HG03039 (cell line): Measurements from ENCODE around the gene SPEF2.

ENCODE experiments used
- ATAC-seq: cut with Tn5 transposase; IDR thresholded peaks from one replicate; pipeline ENCODE4 v1.9.1; 2021; ENCODE audit warnings: mild to moderate bottlenecking, moderate library complexity; ENCODE audit not compliant: unreplicated experiment

The SPEF2 gene

DNA sequence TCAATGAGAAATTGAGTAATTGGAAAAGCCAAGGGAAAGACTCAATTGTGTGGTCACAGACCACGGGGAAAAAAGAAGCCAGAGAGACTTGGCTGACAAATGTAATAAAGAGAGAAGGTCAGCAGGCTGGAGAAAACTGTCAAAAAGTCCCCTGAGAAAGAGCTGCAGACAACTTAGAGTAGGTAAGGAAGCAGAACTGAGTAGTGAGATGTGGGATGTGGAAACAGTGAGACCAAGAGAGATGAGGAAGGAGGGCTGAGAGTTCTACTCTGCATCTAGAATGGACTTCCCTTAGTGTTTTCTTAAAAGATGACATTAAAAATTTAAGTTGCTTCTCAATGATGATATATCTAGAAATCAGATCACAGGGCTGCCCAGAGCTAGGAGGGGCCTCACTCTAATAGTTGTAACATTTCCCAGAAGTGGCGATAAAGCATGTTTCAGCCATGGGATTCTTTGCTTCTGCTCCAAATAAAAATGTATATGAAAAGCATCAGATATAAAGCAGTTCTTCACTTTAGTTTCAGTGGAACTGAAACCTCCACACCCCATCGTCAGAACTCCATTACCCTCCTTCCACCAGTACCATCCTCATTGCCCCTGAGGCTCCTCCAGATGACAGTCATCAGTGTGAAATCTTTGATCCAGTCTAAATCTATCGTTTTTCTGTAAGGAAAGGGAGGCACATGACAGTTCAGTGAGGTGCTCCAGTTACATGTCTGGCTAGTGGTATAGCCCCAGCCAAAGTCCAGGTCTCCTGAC, 80.6 kb downstream of the SPEF2 start:
- ATAC-seq: no peak

DNA sequence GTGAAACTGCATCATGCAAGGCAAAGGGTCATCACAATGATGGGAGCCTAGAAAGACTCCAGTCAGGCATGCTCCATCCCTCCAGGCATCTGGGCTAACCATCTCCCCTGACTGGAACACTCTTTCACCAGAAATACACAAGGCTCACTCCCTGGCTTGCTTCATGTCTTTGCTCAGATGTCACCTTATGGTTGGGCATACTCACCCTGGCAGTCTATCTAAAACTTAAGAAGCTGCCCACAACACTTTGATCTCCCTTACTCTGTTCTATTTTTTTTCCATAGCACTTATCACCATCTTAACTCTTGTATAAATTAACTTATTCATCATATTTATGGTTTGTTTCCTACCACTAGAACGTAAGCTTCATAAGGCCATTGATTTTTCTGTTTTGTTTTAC, 90.0 kb downstream of the SPEF2 start:
- ATAC-seq: no peak

DNA sequence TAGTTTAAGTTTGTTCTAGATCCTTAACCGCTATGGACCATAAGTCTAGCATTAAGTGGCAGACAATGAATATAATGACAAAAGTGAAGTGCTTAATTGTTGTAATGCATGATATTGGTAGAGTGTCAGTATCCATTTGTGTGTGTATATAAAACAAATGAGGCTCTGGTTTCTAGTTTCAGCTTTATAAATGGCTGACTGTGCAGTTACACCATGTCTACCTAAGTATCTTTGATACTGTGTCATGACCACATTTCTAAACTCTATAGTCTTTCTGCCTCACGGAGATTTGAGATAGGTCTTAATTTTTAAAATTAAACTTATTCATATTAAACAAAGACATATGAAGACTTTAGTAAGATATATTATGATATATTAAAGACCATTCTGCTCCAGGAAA, 92.0 kb downstream of the SPEF2 start:
- no peak for ATAC-seq

DNA sequence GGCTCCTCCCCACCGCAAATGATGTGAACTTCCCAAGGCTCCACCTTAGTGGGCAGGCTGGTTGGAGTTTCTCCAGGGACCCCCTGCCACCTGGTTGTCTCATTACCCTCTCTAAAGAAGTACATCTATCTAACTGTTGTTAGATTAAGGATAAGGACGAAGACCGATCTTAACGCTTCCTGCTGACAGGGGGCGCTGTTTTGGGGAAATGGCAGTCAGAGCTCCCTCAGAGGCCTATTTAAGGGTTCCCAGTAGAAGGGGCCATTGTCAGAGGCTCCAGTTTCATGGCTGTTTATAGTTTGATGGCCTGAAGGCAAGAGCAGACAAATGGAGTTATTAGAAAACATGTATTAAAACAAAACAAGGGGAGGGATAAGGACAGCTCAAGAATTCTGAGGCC, 100.1 kb downstream of the SPEF2 start:
- no peak for ATAC-seq

DNA sequence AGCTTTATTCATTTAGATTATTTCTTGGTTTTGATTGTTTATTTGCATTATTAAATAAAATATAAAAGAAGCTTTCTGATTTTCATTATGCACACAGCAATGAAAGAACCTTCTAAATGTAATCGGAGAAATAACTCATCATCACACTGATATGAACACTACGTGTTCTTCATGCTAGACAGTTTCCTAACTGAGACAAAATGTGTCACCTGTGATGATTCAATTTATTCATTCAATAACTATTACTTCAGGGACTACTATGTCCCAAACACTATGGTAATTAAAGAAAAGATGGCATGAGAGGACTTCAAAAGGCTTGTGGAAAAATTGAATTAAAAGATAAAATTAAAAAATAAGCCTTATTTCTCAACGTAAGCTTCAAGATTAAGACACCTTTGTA, 118.1 kb downstream of the SPEF2 start:
- ATAC-seq: no peak

DNA sequence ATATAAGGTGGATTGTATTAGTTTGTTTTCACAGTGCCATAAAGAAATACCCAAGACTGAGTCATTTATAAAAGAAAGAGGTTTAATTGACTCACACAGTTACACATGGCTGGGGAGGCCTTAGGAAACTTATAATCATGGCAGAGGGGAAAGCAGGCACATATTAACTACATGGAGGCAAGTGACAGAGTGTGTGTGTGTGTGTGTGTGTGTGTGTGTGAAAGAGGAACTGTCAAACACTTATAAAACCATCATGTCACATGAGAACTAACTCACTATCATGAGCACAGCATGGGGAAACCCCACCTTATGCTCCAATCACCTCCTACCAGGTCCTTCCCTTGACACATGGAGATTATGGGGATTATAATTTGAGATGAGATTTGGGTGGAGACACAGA, 118.6 kb downstream of the SPEF2 start:
- ATAC-seq: no peak

DNA sequence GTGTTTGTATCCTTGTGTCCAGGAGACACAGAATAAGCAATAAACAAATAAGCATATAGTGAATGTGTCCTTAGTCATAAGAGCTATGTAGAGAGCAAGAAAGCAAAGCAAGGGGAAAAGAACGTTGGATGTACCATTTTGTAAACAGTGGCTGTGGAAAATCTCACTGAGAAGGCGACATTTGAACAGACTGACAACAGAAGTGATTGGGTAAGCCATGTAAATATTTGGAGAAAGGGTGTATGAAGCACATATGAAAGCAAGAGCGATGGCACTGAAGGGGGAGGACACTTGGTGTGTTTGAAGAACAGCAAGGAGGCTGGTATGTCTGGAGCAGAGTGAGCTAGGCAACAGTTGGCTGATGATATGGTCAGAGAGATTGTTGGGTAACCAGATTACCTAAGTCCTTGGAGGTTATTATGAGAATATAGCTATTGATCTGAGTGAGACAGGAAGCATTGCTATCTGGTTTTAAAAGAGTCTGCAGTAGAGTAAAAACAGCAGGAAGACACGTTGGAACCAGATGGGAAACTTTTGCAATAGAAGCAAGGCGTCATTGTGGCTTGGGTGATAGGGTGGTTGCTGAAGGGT, 123.6 kb downstream of the SPEF2 start:
- no peak for ATAC-seq

DNA sequence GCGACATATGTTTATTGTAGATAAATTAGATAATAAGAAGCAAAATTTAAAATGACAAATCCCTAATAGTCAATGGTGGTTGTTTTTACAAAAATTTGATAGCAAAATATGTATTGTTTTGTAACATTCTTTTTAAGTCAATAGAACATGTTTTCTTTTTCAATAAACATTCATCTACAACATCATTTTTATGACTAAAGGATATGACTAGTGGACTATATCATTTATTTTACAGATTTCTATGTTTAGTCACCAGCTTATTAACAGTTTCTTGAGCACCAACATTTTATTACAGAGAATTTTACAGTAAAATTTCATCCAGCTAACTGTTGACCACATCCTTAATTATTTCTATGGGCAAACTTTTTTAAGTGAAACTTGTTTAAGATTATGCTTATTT, 124.3 kb downstream of the SPEF2 start:
- ATAC-seq: no peak

DNA sequence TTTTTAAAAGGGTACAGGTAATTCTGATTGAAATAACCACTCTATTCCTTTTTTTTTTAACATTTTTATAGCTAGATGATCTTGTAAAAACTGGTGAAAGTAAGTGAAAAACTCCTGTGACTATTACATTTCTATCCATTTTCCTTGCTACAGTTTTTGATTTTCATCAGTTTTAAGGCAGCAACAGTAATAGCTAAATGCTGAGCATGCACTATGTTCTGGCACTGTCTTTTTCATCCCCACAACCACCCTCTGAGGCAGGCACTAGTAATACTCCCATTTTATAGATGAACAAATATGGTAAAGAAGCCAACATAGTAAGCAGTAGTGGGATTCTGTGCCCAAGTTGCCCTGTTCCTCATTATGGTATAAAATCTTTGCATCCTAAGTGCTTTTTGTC, 126.0 kb downstream of the SPEF2 start:
- no peak for ATAC-seq

DNA sequence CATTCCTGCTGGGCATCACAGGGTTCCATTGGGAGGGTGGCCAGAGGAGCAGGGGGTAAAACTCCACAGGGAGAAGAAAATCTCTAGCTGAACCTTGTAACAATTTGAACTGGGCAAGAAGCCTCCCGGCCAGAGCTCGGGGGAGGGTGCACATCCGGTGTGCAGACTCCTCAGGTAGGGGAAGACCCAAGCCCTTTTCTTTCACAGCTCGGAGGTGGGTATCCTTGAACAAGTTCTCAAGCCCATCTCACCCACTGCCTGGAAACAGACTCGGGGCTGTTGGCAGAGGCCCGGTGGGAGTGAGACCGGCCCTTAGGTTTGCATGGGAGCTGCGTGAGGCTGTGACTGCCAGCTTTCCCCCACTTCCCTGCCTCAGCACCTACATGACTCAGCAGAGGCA, 127.5 kb downstream of the SPEF2 start:
- no peak for ATAC-seq

DNA sequence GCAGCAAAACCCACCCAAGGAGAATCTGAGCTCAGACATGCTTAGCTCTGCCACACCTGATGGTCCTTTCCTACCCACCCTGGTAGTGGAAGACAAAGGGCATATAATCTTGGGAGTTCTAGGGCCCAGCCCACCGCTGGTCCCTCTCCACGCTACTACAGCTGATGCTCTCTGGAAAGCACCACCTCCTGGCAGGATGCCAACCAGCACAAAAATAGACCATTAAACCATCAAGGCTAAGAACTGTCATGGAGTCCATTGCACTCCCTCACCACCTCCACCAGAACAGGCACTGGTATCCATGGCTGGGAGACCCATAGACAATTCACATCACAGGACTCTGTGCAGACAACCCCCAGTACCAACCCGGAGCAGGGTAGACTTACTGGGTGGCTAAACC, 128.0 kb downstream of the SPEF2 start:
- no peak for ATAC-seq

DNA sequence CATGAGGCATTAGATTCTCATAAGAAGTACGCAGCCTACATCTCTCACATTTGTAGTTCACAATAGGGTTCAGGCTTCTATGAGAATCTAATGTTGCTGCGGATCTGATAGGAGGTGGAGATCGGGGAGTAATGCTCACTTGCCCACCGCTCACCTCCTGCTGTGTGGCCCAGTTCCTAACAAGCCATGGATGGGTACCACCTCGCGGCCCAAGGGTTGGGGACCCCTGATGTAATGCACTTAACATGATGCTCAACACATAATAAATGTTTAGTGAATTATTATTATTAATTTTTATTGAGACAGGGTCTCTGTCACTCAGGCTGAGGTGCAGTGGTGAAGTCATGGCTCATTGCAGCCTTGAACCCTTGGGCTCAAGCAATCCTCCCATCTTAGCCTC, 134.3 kb downstream of the SPEF2 start:
- no peak for ATAC-seq

DNA sequence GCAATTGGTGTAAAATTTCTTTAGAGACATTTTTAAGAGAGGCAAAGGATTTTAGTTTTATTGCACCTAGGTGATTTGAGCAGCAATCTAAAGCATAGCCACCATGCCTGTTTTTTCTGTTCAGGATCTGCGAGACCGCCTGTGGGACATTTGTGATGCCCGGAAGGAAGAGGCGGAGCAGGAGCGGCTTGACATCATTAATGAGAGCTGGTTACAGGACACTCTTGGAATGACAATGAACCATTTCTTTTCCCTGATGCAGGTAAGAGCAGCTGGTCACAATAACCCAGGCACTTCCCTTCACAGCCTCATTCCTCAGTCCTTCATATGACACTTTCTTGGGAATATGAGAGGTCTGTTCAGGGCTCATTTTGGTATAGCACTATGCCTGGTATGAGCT, 135.8 kb downstream of the SPEF2 start:
- no peak for ATAC-seq

DNA sequence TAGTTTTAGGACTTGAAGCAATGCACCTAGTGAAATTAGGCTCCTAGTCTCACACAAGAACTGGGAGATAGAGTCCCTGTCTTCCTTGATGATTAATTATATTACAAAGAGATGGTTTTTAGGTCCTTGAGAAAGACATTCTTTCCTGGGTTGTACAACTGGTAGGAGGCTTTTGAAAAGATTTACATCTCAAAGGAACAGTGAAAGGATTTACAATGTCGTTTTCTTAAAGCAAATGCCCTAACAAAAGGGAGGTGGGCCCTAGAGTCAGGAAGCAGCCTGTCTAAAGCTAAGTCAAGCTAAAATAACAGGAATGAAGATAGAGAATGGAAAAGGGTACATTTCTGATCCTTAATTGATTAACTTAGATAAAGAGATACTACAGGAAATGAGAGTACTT, 136.8 kb downstream of the SPEF2 start:
- ATAC-seq: no peak

DNA sequence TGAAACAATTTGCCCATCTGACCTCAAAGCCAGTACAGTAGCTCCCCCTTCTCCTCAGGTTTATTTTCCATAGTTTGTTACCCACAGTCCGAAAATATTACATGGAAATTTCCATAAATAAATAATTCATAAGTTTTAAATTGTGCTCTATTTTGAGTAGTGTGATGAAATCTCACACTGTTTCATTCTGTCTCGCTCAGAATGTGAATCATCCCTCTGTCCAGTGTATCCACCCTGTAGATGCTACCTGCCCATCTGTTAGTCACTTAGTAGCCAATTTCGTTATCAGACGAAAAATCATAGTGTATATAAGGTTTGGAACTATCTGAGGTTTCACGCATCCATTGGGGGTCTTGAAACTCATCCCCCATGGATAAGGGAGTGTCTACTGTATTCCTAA, 138.3 kb downstream of the SPEF2 start:
- ATAC-seq: no peak

DNA sequence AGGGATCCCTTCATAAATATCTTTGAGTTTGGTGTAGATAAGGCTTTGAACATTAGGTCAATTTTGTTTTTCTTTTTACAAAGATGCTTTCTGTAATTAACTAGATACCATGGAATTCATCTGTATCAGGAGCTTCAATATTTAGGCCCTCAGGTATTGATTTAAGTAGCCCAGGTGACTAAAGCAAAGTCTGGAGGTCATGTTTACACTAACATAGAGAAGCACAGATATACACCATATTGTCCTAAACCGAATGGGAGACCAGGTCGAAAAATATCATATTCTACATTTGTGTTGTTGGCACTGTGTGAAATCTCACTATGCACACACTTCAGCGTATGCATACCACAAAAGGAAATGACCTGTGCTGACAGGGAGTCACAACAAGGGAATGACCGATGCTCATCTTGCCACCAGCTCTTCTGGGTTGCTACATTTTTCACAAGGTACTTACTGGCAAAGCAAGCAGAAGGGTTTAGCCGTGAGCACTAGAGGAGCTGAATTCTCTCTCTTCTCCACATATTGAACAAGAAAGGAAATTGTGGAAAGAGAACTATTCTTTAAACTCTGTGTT, 140.6 kb downstream of the SPEF2 start:
- ATAC-seq: no peak

DNA sequence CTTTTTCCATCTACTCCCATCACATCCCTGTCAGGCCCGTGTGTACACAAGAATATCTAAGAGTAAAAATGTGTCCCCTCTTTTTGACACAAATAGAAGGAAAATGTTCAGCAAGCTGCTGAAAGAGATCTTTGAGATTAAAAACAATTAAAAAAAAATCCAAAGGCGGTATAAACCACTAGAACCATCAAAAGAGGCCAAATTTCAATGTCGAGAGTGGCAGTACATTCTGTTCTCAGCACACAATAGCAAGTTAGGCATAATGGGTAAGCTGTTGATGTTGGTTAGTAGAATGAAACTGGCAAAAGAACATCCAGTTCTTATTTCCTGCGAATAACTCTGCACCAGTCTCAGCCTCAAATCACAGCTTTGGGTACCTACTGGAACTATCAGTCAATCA, 143.9 kb downstream of the SPEF2 start:
- ATAC-seq: no peak

DNA sequence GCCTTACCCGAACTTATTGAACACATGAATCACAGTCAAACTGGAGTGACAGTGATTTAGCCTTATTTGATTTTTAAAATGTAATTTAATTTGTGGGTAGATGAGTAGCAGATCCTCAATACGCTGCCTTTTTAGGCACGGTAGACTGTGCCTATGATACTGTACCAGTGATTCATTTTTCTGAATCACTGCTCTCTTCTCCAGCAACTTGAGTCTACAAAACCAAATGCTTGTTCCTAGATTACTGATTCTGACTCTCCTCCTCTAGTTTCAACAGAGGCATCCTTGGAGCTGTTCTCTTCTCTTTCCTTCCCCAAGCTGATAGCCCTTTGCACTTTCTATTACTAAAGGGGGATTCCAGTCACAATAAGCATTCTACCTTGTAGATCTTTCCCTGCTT, 144.7 kb downstream of the SPEF2 start:
- ATAC-seq: no peak

DNA sequence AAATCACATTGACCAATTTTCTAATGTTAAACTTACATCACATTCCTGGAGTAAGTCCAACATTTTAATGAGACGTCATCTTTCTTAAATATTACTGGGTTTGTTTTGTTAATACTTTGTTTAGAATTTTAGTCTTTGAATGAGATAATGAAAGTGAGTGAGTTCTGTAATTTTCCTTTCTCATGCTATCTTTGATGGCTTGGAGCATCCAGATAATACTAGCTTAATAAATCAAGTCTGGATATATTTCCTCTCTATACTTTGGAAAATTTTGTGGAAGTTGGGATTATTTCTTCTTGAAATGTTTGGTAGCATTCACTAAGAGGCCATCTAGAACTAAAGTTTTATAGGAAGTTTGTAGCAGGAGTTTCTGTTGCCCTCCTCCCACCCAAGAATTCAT, 148.3 kb downstream of the SPEF2 start:
- ATAC-seq: no peak

DNA sequence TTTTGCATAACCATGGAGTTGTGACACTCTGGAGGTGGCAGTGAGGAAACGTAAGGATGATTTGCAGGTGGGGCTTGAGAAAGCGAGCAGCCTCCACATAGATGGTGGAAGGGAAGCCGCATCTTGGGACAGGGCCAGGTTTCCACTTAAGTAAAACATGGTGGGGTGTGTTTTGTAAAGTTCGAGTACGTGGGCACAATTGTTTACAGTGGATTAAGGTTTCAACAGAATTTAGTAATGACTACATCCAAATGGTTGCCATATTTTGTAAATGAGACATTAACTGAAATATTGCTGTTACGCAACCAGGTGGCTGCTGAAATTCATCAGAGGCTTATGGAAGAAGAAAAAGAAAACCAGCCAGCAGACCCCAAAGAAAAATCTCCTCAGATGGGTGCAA, 153.6 kb downstream of the SPEF2 start:
- ATAC-seq: no peak

DNA sequence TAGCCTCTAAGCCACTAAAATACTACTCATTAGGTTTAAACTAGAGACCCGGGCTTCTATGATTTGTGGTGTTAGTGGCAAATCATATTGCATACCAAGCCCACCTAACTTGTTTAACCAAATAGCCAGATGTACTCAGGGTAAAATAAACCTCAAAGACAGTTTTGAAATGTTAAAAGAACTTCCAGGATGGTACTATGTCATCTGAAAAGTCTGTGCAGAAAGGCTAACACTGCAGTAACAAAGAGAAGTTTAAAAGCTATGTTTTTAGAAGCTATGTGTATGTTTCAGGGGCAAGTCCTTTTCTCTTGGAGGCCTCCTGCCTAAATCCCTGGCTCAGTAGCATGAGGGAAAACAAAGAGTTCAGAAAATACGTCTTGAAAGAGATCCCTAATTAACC, 154.2 kb downstream of the SPEF2 start:
- ATAC-seq: no peak

DNA sequence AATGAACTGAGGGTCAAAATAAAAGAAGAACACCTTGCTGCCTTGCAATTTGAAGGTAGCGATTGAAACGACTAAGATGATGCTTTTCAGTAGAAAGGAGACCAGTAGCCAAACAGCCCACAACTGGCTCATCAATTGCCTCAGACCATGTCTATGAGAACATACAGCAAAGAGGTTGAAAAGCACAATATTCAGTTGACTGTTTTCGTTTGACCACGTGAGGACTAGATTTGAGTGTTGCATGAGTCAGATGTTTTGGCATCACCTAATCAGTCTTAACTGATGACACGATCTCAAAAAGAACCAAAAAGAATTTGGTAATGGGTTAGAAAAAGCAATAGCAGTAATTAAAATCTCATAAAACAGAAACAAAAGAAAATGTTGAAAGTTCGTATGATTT, 156.3 kb downstream of the SPEF2 start:
- no peak for ATAC-seq

DNA sequence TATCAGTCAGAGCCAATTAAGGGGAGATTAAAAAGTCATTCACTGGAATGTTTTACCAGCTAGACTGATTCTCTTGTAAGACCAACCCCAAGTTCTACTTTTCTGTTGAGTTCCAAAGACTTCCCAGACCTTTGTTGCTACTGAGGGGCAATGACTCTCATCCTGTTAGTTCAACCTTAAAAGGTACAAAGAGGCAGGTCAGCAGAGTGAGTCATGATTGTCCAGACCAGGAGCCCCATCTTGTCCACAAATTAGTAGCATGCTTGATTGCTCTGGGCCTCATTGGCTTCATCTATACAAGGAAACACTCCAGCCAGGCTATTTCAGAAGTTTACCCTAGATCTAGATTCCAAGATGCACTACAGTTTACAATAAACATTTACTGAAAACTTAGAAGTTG, 159.1 kb downstream of the SPEF2 start:
- no peak for ATAC-seq
